Uterus (tissue), 2 donors: ENCODE results near the gene CLDND2.

ENCODE experiments used
- POLR2A ChIP-seq, 2 donors: fragments of 450-650 bp; IDR thresholded peaks; one replicate each; pipeline ENCODE4 v1.6.1; 2016; ENCODE audit warnings: antibody characterized with exemption in 2 of 2, mild to moderate bottlenecking in 1 of 2, moderate library complexity in 1 of 2
- TF ChIP-seq, protein P1 (sequence below), 4 experiments: fragments of 200-600 bp in 2 of 4; fragments of 450-650 bp in 2 of 4; sonication (generic) in 2 of 4; IDR thresholded peaks; one replicate each; pipeline ENCODE4 v1.5.1; 2016 to 2019; ENCODE audit warnings: antibody characterized with exemption in 4 of 4, mild to moderate bottlenecking in 2 of 4, moderate library complexity in 1 of 4

DNA sequence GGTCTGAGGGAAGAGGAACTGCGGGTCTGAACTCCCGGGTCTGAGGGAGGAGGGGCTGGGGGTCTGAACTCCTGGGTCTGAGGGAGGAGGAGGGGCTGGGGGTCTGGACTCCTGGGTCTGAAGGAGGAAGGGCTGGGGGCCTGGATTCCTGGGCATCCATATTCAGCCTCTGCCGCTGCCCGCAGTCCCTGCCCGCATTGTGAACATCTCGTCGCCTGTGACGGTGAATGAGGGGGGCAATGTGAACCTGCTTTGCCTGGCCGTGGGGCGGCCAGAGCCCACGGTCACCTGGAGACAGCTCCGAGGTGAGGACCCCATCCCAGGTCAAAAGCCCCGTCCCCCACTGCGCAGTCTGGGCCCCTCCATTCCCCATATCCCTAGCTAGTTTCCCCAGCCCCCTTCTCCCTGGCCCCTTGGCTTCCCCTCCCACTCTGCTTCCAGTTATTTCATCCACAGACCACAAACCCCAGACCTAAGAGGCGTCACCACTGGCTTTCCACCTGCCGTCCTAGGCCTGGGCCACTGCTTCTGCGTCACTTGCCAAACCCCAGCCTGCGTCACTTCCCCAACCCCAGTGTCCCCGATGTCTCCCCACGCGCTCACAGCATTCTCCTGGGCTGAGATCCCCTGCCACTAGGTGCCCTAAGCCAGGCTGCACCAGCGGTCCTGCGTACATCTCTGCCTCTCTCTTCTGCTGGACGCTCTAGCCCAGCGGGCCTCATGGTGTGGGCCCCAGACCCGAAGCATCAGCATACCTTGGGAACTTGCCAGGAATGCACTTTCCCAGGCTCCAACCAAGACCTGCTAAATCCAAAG is 43.4 kb downstream of the CLDND2 start:
- TF ChIP-seq, protein P1, sequence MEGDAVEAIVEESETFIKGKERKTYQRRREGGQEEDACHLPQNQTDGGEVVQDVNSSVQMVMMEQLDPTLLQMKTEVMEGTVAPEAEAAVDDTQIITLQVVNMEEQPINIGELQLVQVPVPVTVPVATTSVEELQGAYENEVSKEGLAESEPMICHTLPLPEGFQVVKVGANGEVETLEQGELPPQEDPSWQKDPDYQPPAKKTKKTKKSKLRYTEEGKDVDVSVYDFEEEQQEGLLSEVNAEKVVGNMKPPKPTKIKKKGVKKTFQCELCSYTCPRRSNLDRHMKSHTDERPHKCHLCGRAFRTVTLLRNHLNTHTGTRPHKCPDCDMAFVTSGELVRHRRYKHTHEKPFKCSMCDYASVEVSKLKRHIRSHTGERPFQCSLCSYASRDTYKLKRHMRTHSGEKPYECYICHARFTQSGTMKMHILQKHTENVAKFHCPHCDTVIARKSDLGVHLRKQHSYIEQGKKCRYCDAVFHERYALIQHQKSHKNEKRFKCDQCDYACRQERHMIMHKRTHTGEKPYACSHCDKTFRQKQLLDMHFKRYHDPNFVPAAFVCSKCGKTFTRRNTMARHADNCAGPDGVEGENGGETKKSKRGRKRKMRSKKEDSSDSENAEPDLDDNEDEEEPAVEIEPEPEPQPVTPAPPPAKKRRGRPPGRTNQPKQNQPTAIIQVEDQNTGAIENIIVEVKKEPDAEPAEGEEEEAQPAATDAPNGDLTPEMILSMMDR (IDR thresholded peaks at IDR 0.05) = no peak
- TF ChIP-seq POLR2A (IDR thresholded peaks at IDR 0.05) = no peak
